Measurements from ENCODE around the gene MINDY3. TPM values are rescaled to one million over a fixed set of nuclear protein-coding genes. Genes with fewer than 3 reads are reported as not detected.

The MINDY3 gene
- total RNA-seq, 1 donor from 2014 or later: 37.2 TPM

DNA sequence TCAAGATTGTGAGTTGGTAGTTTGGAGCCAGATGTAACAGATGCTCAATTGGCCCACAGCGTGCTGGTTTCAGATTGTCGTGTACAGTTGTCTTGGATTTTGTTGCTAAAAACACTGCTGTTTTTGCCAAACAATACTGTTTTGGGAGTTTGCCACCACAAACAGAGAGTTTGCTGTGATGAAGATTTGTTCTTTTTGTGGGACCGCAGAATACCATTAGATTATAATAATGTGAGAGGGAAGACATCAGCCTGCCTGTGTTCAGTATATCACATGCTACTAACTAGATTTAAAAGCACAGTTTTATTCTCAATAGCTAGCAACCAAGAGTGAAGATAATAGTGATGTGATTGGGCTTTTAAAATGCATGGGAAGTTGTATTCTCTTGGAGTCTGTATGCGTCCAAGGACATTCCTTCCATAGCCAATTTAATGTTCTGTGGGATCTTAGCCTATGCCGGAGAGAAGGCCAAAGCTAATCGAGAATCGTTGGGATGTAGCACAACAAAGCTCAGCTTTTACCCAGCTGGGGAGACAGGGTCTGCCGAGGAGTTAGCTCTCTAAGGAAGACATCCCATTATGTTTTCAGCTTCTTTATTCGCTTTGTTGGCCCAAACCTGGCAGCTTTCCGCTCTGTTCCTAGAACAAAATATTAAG lies 121.9 kb downstream of the MINDY3 start:
- DNase-seq (ENCODE audit: low read depth): no peak

DNA sequence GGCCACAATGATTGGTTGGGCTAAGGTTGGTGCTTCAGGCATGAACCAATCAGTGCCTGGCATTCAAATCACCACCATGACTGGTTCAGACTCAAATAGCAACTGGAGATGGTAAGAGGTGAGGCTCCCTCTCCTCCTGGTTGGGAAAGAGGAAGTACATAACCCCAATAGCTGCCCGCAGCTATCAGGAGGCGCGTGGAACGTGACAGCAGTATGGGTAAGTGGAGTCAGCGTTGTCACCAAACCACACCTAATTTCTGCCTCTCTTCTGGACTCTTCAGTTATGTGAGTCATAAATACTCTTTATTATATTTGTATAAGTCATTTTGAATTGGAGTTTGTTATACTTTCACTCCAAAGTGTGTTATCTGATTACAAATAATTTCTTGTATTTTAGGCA lies 122.7 kb downstream of the MINDY3 start:
- no peak for DNase-seq (ENCODE audit: low read depth)

DNA sequence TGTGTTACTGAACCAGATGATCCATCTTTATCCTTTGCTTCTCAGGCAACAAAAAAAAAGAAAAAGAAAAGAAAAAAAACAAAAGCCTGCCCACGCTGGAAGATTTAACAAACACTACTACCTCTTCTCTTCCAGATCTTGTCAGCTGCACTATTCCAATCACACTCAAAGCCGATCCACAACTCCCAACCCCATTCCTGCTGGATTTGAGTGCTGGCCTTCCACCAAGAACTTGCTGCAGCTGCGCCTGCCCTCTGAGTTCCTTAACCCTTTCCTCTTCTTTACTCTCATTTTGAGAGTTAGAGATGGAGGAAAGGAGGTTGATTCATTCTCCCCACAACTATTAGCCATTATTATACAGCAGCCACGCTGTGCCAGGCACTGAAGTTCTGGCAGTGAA lies 124.5 kb downstream of the MINDY3 start:
- no peak for DNase-seq (ENCODE audit: low read depth)

DNA sequence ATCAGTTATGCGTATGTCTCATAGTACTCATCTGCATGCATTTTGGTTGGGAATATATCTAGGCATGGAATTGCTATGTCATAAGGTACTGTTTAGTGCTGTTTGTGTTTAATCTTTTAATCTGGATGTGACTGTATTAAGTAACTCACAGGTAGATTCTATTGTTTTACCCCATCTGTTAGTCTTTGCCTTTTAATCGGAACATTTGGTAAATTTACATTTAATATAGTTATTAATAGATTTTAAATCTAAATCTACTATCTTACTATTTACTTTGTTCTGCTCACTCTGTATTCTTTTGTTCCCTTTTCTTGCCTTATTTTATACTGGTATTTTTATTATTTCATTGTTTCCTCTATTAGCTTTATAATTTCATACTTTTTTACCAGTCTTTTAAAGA lies 130.0 kb downstream of the MINDY3 start:
- DNase-seq (ENCODE audit: low read depth): no peak

DNA sequence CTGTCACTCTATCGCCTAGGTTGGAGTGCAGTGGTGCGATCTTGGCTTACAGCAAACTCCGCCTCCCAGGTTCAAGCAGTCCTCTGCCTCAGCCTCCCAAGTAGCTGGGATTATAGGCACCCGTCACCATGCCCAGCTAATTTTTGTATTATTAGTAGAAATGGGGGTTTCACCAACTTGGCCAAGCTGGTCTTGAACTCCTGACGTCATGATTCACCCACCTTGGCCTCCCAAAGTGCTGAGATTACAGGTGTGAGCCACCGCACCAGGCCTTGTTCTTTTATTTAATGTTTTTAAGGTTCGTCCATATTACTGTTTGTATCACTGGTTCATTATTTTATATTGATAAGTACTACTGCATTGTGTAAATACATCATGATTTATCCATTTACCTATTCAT lies 130.4 kb downstream of the MINDY3 start:
- no peak for DNase-seq (ENCODE audit: low read depth)

Other genes with a start within 250 kb of the MINDY3 start
- under 0.01 and 0.05 TPM in 2 replicates for gene ITGA8, start 140.6 kb downstream of the MINDY3 start, total RNA-seq